Thyroid gland (tissue), 4 donors: ENCODE data around the gene PPP2R2C.

Experiments used
- POLR2A ChIP-seq, 2 donors: fragments of 450-650 bp; IDR thresholded peaks; one replicate each; pipeline ENCODE4 v1.6.1; 2017; ENCODE audit warnings: antibody characterized with exemption in 2 of 2, mild to moderate bottlenecking in 2 of 2, moderate library complexity in 1 of 2
- TF ChIP-seq, protein P1 (sequence below), 6 experiments: fragments of 200-600 bp in 3 of 6; fragments of 450-650 bp in 3 of 6; sonication (generic) in 3 of 6; IDR thresholded peaks; one replicate each; pipeline ENCODE4 v1.5.1; 2016 to 2019; ENCODE audit warnings: antibody characterized with exemption in 6 of 6, mild to moderate bottlenecking in 2 of 6, inconsistent platforms in 1 of 6, moderate library complexity in 1 of 6

GRCh38 chr4:6351246-6352000 lies 121.0 kb downstream of the PPP2R2C start:
- TF ChIP-seq, protein P1, sequence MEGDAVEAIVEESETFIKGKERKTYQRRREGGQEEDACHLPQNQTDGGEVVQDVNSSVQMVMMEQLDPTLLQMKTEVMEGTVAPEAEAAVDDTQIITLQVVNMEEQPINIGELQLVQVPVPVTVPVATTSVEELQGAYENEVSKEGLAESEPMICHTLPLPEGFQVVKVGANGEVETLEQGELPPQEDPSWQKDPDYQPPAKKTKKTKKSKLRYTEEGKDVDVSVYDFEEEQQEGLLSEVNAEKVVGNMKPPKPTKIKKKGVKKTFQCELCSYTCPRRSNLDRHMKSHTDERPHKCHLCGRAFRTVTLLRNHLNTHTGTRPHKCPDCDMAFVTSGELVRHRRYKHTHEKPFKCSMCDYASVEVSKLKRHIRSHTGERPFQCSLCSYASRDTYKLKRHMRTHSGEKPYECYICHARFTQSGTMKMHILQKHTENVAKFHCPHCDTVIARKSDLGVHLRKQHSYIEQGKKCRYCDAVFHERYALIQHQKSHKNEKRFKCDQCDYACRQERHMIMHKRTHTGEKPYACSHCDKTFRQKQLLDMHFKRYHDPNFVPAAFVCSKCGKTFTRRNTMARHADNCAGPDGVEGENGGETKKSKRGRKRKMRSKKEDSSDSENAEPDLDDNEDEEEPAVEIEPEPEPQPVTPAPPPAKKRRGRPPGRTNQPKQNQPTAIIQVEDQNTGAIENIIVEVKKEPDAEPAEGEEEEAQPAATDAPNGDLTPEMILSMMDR (IDR thresholded peaks at IDR 0.05), result no peak
- TF ChIP-seq POLR2A (IDR thresholded peaks at IDR 0.05), result no peak
